ENCODE measurements around the gene RBM38.

The RBM38 gene

DNA sequence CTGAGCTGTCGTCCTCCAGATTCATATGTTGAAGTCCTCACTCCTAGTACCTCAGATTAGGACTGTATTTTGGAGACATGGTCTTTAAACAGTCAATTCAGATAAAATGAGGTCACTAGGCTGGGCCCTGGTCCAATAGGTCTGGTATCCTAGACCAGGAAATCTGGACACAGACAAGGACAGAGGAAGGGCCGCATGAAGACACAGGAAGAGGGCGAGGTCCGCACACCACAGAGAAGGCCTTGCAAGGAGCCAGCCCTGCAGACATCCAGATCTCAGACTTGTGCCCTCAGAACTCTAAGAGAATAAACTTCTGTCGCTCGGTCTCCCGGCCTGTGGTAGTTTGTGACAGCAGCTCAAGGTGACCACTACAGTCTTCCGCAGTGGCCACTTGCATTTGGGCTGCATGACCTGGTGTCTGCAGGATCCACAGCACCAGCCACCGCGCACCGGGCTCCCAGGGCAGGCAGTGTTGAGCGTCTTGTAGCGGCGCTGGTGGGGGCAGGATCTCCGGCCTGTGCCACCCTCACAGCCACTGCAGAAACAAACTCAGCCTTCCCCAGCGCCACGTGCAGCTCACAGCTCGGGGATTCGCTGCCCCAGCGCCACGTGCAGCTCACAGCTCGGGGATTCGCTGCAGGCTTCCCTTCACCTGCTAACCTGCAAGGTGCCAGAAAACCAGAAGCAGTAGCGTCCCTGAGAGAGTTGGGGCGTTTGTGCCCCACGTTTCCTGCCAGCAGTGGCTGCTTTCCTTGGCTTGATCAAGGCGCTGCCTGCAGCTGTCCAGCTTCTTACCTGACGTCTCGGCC is 6.0 kb upstream of the RBM38 start:
- Histone ChIP-seq H3K4me2 (ENCODE audit: low read depth, low read length, poor library complexity, severe bottlenecking) (no peak overlapping the region), H3K4me3 (ENCODE audit: low read length, poor library complexity, severe bottlenecking) (no peak overlapping the region), H3K36me3 (ENCODE audit: insufficient read depth, low read length) (peaks cover 3% of the 10 kb centered on the region; the same call in 1 of the 2 replicates), H3K4me1 (ENCODE audit: insufficient read depth, low read length, poor library complexity, severe bottlenecking) (peaks cover 13% of the 10 kb centered on the region), H3K9ac (ENCODE audit: low read depth, low read length, poor library complexity, severe bottlenecking) (no peak overlapping the region), H3K9me2 (replicated peaks; ENCODE audit: low read depth, low read length) (no peaks in the 10 kb centered on the region), H2AFZ (ENCODE audit: low read length) (no peak overlapping the region), H4K20me1 (ENCODE audit: insufficient read depth, low read length, poor library complexity, severe bottlenecking) (no peaks in the 10 kb centered on the region), H3F3A (ENCODE audit: low read depth) (no peaks in the 10 kb centered on the region), H3K79me2 (ENCODE audit: insufficient read depth, low read length) (no peaks in the 10 kb centered on the region), H3K9me3 (ENCODE audit: insufficient read depth, low read depth, low read length) (no peaks in the 10 kb centered on the region), H3K27me3 (ENCODE audit: insufficient read depth, low read length, poor library complexity, severe bottlenecking) (no peaks in the 10 kb centered on the region)
- TF ChIP-seq EZH2phosphoT487 (IDR thresholded peaks at IDR 0.05; ENCODE audit: borderline replicate concordance) = no peak
- TF ChIP-seq, protein P1, sequence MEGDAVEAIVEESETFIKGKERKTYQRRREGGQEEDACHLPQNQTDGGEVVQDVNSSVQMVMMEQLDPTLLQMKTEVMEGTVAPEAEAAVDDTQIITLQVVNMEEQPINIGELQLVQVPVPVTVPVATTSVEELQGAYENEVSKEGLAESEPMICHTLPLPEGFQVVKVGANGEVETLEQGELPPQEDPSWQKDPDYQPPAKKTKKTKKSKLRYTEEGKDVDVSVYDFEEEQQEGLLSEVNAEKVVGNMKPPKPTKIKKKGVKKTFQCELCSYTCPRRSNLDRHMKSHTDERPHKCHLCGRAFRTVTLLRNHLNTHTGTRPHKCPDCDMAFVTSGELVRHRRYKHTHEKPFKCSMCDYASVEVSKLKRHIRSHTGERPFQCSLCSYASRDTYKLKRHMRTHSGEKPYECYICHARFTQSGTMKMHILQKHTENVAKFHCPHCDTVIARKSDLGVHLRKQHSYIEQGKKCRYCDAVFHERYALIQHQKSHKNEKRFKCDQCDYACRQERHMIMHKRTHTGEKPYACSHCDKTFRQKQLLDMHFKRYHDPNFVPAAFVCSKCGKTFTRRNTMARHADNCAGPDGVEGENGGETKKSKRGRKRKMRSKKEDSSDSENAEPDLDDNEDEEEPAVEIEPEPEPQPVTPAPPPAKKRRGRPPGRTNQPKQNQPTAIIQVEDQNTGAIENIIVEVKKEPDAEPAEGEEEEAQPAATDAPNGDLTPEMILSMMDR (conservative IDR thresholded peaks at IDR 0.05; ENCODE audit: low read length) = no peak

DNA sequence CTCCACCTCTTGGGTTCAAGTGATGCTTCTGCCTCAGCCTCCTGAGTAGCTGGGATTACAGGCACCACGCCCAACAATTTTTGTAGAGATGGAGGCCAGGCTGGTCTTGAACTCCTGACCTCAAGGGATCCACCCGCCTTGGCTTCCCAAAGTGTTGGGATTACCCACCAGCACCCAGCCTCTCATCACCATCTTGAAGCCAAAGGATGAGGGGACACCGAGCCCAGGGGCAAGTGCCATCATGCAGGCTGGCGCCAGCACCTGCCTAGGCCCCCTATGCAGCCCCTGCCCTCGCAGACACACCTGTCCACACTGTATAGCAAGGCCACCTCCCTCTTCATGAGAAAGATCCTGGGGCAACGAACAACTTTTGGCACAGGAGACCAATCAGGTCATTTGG is 5.3 kb upstream of the RBM38 start:
- no peak overlapping the region for H3K9ac ChIP-seq (ENCODE audit: low read depth, low read length, poor library complexity, severe bottlenecking)
- H3K4me2 ChIP-seq (ENCODE audit: low read depth, low read length, poor library complexity, severe bottlenecking) = no peak overlapping the region
- TF ChIP-seq EZH2phosphoT487 (IDR thresholded peaks at IDR 0.05; ENCODE audit: borderline replicate concordance) = no peak
- TF ChIP-seq, protein P1 (conservative IDR thresholded peaks at IDR 0.05; ENCODE audit: low read length) = no peak
- no peaks in the 10 kb centered on the region for H3K79me2 ChIP-seq (ENCODE audit: insufficient read depth, low read length)
- H3K36me3 ChIP-seq (ENCODE audit: insufficient read depth, low read length) = no peaks in the 10 kb centered on the region; the same call in 1 of the 2 replicates
- no peaks in the 10 kb centered on the region for H3K27me3 ChIP-seq (ENCODE audit: insufficient read depth, low read length, poor library complexity, severe bottlenecking)
- H2AFZ ChIP-seq (ENCODE audit: low read length) = no peak overlapping the region
- no peak overlapping the region for H3K4me3 ChIP-seq (ENCODE audit: low read length, poor library complexity, severe bottlenecking)
- H3K4me1 ChIP-seq (ENCODE audit: insufficient read depth, low read length, poor library complexity, severe bottlenecking) = peaks cover 21% of the 10 kb centered on the region
- H3K9me2 ChIP-seq (replicated peaks; ENCODE audit: low read depth, low read length) = no peaks in the 10 kb centered on the region
- H3F3A ChIP-seq (ENCODE audit: low read depth) = no peaks in the 10 kb centered on the region
- no peaks in the 10 kb centered on the region for H3K9me3 ChIP-seq (ENCODE audit: insufficient read depth, low read depth, low read length)
- H4K20me1 ChIP-seq (ENCODE audit: insufficient read depth, low read length, poor library complexity, severe bottlenecking) = no peaks in the 10 kb centered on the region

DNA sequence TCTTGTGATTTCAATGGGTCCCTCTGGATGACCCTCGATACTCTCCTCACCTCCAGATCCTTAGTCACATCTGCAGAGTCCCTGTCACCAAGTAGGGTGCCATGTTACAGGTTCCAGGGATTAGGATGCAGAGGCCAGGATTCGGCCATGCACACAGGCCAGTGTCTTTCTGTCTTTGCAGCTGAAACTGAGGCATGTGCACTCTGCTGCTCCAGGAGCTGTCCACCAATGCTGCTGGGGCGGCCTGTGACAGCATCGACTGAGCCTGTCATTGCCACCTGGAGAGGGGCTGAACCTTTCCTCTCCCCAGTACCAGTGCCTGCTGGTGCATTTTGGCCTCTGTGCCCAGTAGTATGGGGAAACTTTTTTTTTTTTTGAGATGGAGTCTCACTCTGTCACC is 4.4 kb upstream of the RBM38 start:
- TF ChIP-seq, protein P1 (conservative IDR thresholded peaks at IDR 0.05; ENCODE audit: low read length) = no peak
- no peak for TF ChIP-seq EZH2phosphoT487 (IDR thresholded peaks at IDR 0.05; ENCODE audit: borderline replicate concordance)
- peaks cover 21% of the 10 kb centered on the region for H3K4me1 ChIP-seq (ENCODE audit: insufficient read depth, low read length, poor library complexity, severe bottlenecking)

More for the DNA sequence above, 4.4 kb upstream of the RBM38 start:
- no peaks in the 10 kb centered on the region; the same call in 1 of the 2 replicates for H3K36me3 ChIP-seq (ENCODE audit: insufficient read depth, low read length)
- no peak overlapping the region for H2AFZ ChIP-seq (ENCODE audit: low read length)
- H3K9me3 ChIP-seq (ENCODE audit: insufficient read depth, low read depth, low read length) = no peaks in the 10 kb centered on the region
- H3K9me2 ChIP-seq (replicated peaks; ENCODE audit: low read depth, low read length) = no peaks in the 10 kb centered on the region
- peaks cover 3% of the 10 kb centered on the region; the same call in 1 of the 2 replicates for H3K79me2 ChIP-seq (ENCODE audit: insufficient read depth, low read length)
- H3K9ac ChIP-seq (ENCODE audit: low read depth, low read length, poor library complexity, severe bottlenecking) = no peak overlapping the region
- no peaks in the 10 kb centered on the region for H3F3A ChIP-seq (ENCODE audit: low read depth)
- H4K20me1 ChIP-seq (ENCODE audit: insufficient read depth, low read length, poor library complexity, severe bottlenecking) = peaks cover 2% of the 10 kb centered on the region
- H3K4me3 ChIP-seq (ENCODE audit: low read length, poor library complexity, severe bottlenecking) = no peak overlapping the region
- no peak overlapping the region for H3K4me2 ChIP-seq (ENCODE audit: low read depth, low read length, poor library complexity, severe bottlenecking)
- no peaks in the 10 kb centered on the region for H3K27me3 ChIP-seq (ENCODE audit: insufficient read depth, low read length, poor library complexity, severe bottlenecking)
